ENCODE data around the gene CLDN24.

CLDN24 gene

DNA sequence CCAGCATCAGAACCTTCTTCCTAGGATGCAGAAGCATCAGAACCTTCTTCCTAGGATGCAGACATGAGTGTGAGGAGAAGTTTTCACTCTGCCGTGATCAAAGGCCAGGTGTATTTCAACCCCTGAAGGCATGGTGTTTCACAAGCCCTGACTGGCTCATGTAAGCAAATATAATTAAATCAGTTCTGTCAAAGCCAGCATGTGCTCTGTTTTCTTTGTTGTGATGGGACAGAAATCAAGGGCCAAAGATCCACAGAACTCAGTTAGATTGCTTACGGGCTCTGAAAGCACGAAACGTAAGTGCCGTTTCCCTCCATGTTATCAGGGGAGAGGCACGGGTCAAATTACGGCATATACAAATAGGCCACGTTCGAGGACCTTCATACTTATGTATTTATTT is 32.0 kb upstream of the CLDN24 start:
- TF ChIP-seq, protein P1, sequence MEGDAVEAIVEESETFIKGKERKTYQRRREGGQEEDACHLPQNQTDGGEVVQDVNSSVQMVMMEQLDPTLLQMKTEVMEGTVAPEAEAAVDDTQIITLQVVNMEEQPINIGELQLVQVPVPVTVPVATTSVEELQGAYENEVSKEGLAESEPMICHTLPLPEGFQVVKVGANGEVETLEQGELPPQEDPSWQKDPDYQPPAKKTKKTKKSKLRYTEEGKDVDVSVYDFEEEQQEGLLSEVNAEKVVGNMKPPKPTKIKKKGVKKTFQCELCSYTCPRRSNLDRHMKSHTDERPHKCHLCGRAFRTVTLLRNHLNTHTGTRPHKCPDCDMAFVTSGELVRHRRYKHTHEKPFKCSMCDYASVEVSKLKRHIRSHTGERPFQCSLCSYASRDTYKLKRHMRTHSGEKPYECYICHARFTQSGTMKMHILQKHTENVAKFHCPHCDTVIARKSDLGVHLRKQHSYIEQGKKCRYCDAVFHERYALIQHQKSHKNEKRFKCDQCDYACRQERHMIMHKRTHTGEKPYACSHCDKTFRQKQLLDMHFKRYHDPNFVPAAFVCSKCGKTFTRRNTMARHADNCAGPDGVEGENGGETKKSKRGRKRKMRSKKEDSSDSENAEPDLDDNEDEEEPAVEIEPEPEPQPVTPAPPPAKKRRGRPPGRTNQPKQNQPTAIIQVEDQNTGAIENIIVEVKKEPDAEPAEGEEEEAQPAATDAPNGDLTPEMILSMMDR (IDR thresholded peaks at IDR 0.05; ENCODE audit: control extremely low read depth, extremely low read depth, low read depth, missing control alignments), result no peak
- POLR2A ChIA-PET, result no interaction called here
- CTCF ChIA-PET, result no interaction called here
- no peak for DNase-seq (ENCODE audit: extremely low spot score)

DNA sequence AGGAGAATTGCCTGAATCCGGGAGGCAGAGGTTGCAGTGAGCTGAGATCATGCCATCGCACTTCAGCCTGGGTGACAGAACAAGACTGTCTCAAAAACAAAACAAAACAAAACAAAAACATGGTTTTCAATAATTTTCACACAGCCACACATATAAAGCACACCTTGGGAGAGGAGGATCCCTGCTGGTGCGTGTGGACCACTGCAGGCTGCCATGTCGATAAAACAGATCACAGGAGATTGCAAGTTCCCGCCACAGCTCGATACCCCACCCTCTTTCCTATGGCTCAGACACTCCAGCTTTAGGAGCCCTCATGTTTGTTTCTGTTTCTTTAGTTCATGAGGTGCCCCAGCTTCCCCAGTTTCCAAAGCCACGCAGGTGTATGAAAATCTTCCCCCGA is 31.3 kb upstream of the CLDN24 start:
- CTCF ChIA-PET, result no interaction called here
- POLR2A ChIA-PET, result no interaction called here
- DNase-seq (ENCODE audit: extremely low spot score), result no peak
- TF ChIP-seq, protein P1 (IDR thresholded peaks at IDR 0.05; ENCODE audit: control extremely low read depth, extremely low read depth, low read depth, missing control alignments), result no peak

DNA sequence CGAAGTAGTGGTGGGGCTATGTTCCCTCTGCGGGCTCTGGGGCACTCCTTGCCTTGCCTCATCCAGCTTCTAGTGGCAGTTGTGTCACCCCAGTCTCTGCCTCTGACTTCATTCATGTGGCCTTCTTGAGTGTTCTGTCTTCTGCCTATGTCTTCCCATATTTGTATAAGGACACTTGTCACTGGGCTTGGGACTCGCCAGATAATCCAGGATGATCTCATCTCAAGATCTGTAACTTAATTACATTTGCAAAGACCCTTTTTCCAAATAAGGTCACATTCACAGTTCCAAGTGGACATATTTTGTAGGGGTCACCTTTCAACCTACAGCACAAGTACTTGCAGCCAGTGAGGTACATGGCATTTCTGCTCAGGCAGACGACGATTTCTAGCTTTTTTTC is 30.3 kb upstream of the CLDN24 start:
- TF ChIP-seq, protein P1 (IDR thresholded peaks at IDR 0.05; ENCODE audit: control extremely low read depth, extremely low read depth, low read depth, missing control alignments), result no peak
- DNase-seq (ENCODE audit: extremely low spot score), result no peak
- ChIA-PET POLR2A (no interaction called here), CTCF (no interaction called here)

DNA sequence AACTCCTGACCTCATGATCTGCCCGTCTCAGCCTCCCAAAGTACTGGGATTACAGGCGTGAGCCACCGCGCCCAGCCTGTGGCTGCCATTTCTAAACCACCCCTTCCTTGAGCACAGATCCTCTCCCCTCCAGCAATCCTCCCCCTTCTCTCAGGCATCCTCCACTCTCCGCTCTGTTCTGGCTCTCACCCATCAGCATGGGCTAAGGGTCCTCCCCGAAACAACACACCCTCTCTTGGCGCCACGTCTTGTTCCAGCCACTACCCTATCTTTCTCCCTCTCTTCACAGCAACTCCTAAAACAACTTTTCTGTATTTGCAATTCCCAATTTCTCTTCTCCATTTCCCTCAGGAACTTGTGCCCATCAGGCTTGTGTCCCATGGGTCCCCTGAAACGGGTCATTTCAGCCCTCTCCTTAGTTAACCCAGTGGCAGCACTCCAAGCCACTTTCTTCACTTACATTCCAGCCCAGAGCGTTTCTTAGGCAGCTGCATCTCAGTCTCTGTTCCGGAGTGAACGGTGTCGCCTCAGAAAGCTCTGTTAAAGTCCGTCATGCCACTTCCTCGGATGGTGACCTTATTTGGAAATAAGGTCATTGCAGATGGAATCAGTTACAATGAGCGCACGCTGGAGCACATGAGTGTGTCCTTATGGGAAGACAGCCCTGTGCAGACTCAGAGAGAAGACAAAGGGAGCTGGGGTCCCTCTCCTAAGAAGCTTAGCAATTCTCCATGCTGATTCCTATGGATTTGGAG is 28.3 kb upstream of the CLDN24 start:
- ChIA-PET POLR2A (no interaction called here), CTCF (no interaction called here)
- no peak for DNase-seq (ENCODE audit: extremely low spot score)
- TF ChIP-seq, protein P1 (IDR thresholded peaks at IDR 0.05; ENCODE audit: control extremely low read depth, extremely low read depth, low read depth, missing control alignments), result no peak

DNA sequence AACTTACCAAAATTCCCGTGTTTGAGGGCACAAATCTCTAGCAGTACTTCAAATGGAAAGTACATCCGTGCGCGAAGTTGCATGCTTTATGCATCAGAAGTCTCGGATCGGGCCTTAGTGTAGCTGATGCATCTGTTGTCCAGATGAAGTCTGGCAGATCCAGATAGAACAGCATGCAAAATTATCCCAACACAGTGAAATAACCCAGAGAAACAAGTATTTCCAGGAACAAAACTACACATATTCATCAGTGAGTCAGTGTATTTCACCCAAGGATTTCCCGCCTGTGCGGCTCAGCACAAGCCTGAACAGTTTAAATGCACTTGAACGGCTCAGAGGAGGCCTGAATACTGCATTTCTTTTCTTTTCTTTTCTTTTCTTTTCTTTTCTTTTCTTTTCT is 27.4 kb upstream of the CLDN24 start:
- POLR2A ChIA-PET, result no interaction called here
- TF ChIP-seq, protein P1 (IDR thresholded peaks at IDR 0.05; ENCODE audit: control extremely low read depth, extremely low read depth, low read depth, missing control alignments), result no peak
- no peak for DNase-seq (ENCODE audit: extremely low spot score)
- CTCF ChIA-PET, result no interaction called here

DNA sequence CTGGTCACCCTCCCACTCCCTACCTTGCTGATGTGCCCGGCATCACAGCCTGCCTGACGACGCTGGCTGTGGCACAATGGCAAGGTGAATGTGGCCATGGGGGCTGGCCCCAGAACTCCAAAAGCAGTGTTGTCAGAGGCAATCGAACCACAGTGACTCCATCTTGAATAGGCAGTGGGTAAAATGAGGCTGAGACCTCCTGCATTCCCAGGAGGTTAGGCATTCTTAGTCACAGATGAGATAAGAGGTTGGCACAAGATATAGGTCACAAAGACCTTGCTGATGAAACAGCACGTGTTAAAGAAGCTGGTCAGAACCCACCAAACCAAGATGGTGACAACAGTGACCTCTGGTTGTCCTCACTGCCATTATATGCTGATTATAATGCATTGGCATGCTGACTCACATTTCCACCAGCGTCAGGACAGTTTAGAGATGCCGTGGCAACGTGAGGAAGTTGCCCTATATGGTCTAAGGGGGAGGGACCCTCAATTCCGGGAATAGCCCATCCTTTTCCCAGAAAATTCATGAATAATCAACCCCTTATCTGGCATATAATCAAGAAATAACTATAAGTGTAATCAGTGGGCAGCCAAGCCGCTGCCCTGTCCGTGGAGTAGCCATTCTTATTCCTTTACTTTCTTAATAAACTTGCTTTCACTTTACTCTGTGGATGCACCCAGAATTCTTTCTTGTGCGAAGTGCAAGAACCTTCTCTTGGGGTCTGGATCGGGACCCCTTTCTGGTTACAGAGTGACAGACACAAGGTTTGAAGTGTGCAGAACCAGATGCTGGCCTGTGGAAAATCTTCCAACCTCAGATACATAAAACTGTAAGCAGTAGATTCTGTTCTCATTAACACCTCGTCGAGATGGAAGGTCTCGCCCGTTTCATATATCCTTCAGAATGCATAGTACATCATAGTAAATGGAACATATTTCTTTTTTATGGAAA is 26.8 kb upstream of the CLDN24 start:
- ChIA-PET CTCF (no interaction called here), POLR2A (no interaction called here)
- no peak for DNase-seq (ENCODE audit: extremely low spot score)
- TF ChIP-seq, protein P1 (IDR thresholded peaks at IDR 0.05; ENCODE audit: control extremely low read depth, extremely low read depth, low read depth, missing control alignments), result no peak

Data from GM10248 (cell line).